PC-3 (cell line): ENCODE measurements around the gene TTC34.

Experiments
- EZH2 ChIP-seq: fragments of 300-600 bp; sonication (generic); IDR thresholded peaks from one replicate; pipeline ENCODE4 v1.6.1; 2017; ENCODE audit warnings: antibody characterized with exemption, mild to moderate bottlenecking, low read length; ENCODE audit not compliant: unreplicated experiment
- EZH2phosphoT487 ChIP-seq: fragments of 300-600 bp; sonication (generic); IDR thresholded peaks from 2 replicates; pipeline ENCODE4 v1.6.1; 2018; ENCODE audit warnings: mild to moderate bottlenecking, antibody characterized with exemption, low read length, borderline replicate concordance
- TF ChIP-seq, protein P1 (sequence below): fragments of 300-600 bp; sonication (generic); conservative IDR thresholded peaks from 2 replicates; pipeline ENCODE4 v1.5.1; 2017; ENCODE audit warnings: antibody characterized with exemption, low read depth, mild to moderate bottlenecking, low read length

GRCh38 chr1:2597441-2598328 lies 203.8 kb downstream of the TTC34 start:
- TF ChIP-seq, protein P1, sequence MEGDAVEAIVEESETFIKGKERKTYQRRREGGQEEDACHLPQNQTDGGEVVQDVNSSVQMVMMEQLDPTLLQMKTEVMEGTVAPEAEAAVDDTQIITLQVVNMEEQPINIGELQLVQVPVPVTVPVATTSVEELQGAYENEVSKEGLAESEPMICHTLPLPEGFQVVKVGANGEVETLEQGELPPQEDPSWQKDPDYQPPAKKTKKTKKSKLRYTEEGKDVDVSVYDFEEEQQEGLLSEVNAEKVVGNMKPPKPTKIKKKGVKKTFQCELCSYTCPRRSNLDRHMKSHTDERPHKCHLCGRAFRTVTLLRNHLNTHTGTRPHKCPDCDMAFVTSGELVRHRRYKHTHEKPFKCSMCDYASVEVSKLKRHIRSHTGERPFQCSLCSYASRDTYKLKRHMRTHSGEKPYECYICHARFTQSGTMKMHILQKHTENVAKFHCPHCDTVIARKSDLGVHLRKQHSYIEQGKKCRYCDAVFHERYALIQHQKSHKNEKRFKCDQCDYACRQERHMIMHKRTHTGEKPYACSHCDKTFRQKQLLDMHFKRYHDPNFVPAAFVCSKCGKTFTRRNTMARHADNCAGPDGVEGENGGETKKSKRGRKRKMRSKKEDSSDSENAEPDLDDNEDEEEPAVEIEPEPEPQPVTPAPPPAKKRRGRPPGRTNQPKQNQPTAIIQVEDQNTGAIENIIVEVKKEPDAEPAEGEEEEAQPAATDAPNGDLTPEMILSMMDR, result no peak
- no peak for TF ChIP-seq EZH2
- TF ChIP-seq EZH2phosphoT487, result no peak
